Measurements from ENCODE around the gene CDYL2.

CDYL2 gene

DNA sequence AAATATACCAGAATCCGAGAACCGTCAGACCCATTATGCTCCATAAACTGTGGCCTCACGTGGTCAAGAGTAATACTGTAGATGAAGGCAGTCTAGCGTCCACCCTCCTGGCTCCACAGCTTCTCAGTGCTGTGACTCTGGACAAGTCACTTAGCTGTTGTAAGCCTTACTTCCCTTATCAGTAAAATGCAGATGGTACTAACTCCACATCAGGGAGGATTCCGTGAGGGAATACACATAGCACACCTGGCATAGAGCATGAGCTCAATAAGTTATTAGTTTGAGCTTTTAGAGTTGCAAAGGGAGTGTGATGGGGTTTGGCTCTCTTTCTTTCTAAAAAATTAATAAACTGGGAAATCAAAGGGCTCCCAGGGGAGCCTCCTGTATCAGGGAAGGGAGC, 49.9 kb downstream of the CDYL2 start:
- TF ChIP-seq TAF1 (IDR thresholded peaks at IDR 0.05; ENCODE audit: borderline replicate concordance, insufficient read depth, low read length): no peak
- TF ChIP-seq FOXP2 (optimal IDR thresholded peaks at IDR 0.05; ENCODE audit: borderline replicate concordance, extremely low read depth, extremely low read length, insufficient read depth): no peak
- TF ChIP-seq SIN3A (IDR thresholded peaks at IDR 0.05; ENCODE audit: borderline replicate concordance, insufficient read depth, low read length): no peak
- no peak for TF ChIP-seq POLR2AphosphoS5 (IDR thresholded peaks at IDR 0.05; ENCODE audit: low read depth, low read length)
- TF ChIP-seq, protein P1, sequence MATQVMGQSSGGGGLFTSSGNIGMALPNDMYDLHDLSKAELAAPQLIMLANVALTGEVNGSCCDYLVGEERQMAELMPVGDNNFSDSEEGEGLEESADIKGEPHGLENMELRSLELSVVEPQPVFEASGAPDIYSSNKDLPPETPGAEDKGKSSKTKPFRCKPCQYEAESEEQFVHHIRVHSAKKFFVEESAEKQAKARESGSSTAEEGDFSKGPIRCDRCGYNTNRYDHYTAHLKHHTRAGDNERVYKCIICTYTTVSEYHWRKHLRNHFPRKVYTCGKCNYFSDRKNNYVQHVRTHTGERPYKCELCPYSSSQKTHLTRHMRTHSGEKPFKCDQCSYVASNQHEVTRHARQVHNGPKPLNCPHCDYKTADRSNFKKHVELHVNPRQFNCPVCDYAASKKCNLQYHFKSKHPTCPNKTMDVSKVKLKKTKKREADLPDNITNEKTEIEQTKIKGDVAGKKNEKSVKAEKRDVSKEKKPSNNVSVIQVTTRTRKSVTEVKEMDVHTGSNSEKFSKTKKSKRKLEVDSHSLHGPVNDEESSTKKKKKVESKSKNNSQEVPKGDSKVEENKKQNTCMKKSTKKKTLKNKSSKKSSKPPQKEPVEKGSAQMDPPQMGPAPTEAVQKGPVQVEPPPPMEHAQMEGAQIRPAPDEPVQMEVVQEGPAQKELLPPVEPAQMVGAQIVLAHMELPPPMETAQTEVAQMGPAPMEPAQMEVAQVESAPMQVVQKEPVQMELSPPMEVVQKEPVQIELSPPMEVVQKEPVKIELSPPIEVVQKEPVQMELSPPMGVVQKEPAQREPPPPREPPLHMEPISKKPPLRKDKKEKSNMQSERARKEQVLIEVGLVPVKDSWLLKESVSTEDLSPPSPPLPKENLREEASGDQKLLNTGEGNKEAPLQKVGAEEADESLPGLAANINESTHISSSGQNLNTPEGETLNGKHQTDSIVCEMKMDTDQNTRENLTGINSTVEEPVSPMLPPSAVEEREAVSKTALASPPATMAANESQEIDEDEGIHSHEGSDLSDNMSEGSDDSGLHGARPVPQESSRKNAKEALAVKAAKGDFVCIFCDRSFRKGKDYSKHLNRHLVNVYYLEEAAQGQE (IDR thresholded peaks at IDR 0.05; ENCODE audit: insufficient read depth in 1 of 2, low read depth in 2 of 2, low read length in 2 of 2): no peak

DNA sequence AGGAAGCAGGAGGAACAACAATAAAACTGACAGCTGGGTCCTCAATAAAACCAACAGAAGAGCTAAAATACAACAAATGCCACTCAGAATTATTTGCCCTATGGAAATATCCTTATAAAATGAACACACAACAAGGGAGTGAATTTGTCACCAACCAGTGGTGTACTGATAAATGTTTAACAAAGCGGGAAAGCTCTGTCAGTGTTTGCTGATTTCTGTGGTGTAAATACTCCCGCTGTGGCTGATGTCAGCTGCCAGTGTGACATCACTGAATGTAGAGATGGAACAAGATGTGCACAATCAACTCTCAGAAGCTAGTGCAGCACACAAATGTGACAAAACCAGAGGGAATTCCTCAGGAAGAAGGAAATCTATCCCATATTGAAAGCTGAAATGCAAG, 51.9 kb downstream of the CDYL2 start:
- TF ChIP-seq TAF1 (IDR thresholded peaks at IDR 0.05; ENCODE audit: borderline replicate concordance, insufficient read depth, low read length) (no peak), POLR2AphosphoS5 (IDR thresholded peaks at IDR 0.05; ENCODE audit: low read depth, low read length) (no peak), SIN3A (IDR thresholded peaks at IDR 0.05; ENCODE audit: borderline replicate concordance, insufficient read depth, low read length) (no peak), FOXP2 (optimal IDR thresholded peaks at IDR 0.05; ENCODE audit: borderline replicate concordance, extremely low read depth, extremely low read length, insufficient read depth) (no peak)
- TF ChIP-seq, protein P1 (IDR thresholded peaks at IDR 0.05; ENCODE audit: insufficient read depth in 1 of 2, low read depth in 2 of 2, low read length in 2 of 2): no peak

DNA sequence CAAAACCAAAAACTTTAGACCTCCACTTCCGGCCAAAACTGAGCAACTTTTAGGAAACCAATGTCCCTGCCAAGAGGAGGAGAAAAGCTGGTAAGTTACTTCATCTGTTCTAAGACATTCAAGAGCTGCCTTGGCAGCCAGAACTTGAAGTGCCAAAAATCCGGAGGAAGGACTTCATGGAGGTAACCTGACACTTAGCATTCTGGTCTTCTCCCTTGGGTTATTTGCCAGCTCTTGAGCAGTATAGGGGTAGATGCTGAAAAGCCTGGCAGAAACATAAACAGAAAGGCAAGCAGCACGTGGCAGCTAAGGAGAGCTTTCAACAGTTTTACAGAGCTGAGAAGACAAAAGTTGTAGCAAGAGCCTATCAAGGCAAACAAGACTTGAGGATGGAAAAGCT, 53.2 kb downstream of the CDYL2 start:
- 0 out of 2 replicates have a peak, but pooled peaks have one; percentile 21 for TF ChIP-seq SIN3A (IDR thresholded peaks at IDR 0.05; ENCODE audit: borderline replicate concordance, insufficient read depth, low read length)
- TF ChIP-seq POLR2AphosphoS5 (IDR thresholded peaks at IDR 0.05; ENCODE audit: low read depth, low read length): no peak

DNA sequence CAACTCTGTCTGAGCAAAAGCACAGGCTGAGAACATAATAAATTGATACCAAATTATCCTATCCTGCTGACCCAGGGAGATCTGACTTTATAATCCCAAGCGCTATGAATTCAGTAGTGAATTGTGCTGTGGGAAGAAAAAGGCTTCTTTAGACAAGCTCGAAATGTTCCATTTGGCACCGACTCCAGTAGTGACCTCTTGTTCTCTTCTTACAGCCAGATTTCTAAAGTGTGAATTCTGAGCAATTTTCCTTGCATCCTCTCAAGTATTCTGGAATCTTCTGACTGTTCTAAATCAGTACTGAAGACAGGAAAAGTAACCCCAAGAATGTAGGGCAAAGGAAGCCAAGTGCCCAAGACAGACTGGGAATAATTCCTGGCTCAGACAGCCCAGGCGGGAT, 58.2 kb downstream of the CDYL2 start:
- TF ChIP-seq POLR2AphosphoS5 (IDR thresholded peaks at IDR 0.05; ENCODE audit: low read depth, low read length): no peak
- no peak for TF ChIP-seq FOXP2 (optimal IDR thresholded peaks at IDR 0.05; ENCODE audit: borderline replicate concordance, extremely low read depth, extremely low read length, insufficient read depth)
- no peak for TF ChIP-seq TAF1 (IDR thresholded peaks at IDR 0.05; ENCODE audit: borderline replicate concordance, insufficient read depth, low read length)
- no peak for TF ChIP-seq SIN3A (IDR thresholded peaks at IDR 0.05; ENCODE audit: borderline replicate concordance, insufficient read depth, low read length)
- TF ChIP-seq, protein P1 (IDR thresholded peaks at IDR 0.05; ENCODE audit: insufficient read depth in 1 of 2, low read depth in 2 of 2, low read length in 2 of 2): no peak

DNA sequence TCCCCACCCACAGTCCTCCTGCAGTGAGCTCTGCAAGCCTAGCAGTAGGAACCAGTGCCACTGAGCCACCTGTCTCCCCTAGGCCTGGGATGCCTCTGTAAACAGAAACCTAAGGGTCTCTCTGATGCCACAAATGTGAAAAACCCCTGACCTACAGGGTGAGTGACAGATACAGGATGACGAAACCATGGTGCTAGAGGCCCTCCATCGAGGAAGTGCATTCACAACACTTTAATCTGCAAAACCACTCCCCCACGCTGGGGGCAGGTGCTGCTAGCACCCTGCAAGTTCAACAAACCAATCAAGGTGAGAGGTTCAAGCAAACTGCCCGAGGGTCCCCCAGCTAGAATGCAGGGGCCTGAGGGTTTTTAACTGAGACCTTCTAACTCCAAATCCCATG, 59.5 kb downstream of the CDYL2 start:
- TF ChIP-seq SIN3A (IDR thresholded peaks at IDR 0.05; ENCODE audit: borderline replicate concordance, insufficient read depth, low read length) (no peak), FOXP2 (optimal IDR thresholded peaks at IDR 0.05; ENCODE audit: borderline replicate concordance, extremely low read depth, extremely low read length, insufficient read depth) (no peak), POLR2AphosphoS5 (IDR thresholded peaks at IDR 0.05; ENCODE audit: low read depth, low read length) (no peak), TAF1 (IDR thresholded peaks at IDR 0.05; ENCODE audit: borderline replicate concordance, insufficient read depth, low read length) (no peak)
- TF ChIP-seq, protein P1 (IDR thresholded peaks at IDR 0.05; ENCODE audit: insufficient read depth in 1 of 2, low read depth in 2 of 2, low read length in 2 of 2): no peak
